SK-N-SH (cell line): ENCODE measurements around the gene XRCC3. TPM values are rescaled to one million over a fixed set of nuclear protein-coding genes. Genes with fewer than 3 reads are reported as not detected.

Experiments used
- CTCF ChIA-PET: fragments of 300-600, 350-600 bp; formaldehyde crosslinking; extraction: SDS; loops from one replicate; lab custom pipeline; 2021; lab: Yijun Ruan, JAX
- POLR2A ChIA-PET: fragments of 350-600 bp; sonication (Branson Sonifier 250); formaldehyde crosslinking; extraction: SDS; loops from one replicate; lab custom pipeline; 2020; ENCODE audit warnings: antibody characterized with exemption, inconsistent platforms; lab: Yijun Ruan, JAX
- DNase-seq: peaks from one replicate; pipeline ENCODE4 v3.0.0; 2012
- H2AFZ ChIP-seq: fragments of 200-600 bp; sonication (generic); 2 replicates; pipeline ENCODE4 v1.8.1; 2016; ENCODE audit warnings: antibody characterized with exemption, mild to moderate bottlenecking, low read depth
- H3F3A ChIP-seq: fragments of 200-600 bp; sonication (generic); replicated peaks from 2 replicates; pipeline ENCODE3; 2016; ENCODE audit warnings: antibody characterized with exemption, mild to moderate bottlenecking; ENCODE audit not compliant: insufficient read depth
- H3K27ac ChIP-seq, 2 experiments: fragments of 200-500 bp in 1 of 2; fragments of 200-600 bp in 1 of 2; sonication (Bioruptor generic) in 1 of 2; sonication (generic), shearing (Covaris generic) in 1 of 2; 2 replicates each; pipeline versions ENCODE4 v1.5.1 to v1.6.1; 2014 to 2016; ENCODE audit warnings: low read depth in 2 of 2, inconsistent platforms in 1 of 2, low read length in 1 of 2, mild to moderate bottlenecking in 1 of 2, mixed read lengths in 1 of 2
- H3K27me3 ChIP-seq: fragments of 200-600 bp; sonication (generic), shearing (Covaris generic); 2 replicates; pipeline ENCODE4 v1.6.1; 2016; ENCODE audit warnings: mixed run types; ENCODE audit not compliant: insufficient read depth
- H3K36me3 ChIP-seq, 2 experiments: fragments of 200-500 bp in 1 of 2; fragments of 200-600 bp in 1 of 2; sonication (Bioruptor generic) in 1 of 2; sonication (generic) in 1 of 2; replicated peaks in 1 of 2; 2 replicates each; pipeline versions ENCODE3 to v1.5.1; 2014 to 2016; ENCODE audit warnings: low read length in 1 of 2, mild to moderate bottlenecking in 1 of 2; ENCODE audit not compliant: insufficient read depth in 2 of 2, control insufficient read depth in 1 of 2
- H3K4me1 ChIP-seq, 2 experiments: fragments of 200-500 bp in 1 of 2; fragments of 200-600 bp in 1 of 2; sonication (Bioruptor generic) in 1 of 2; sonication (generic), shearing (Covaris generic) in 1 of 2; 2 replicates each; pipeline versions ENCODE4 v1.5.1 to v1.6.1; 2014 to 2016; ENCODE audit warnings: low read depth in 1 of 2, low read length in 1 of 2, mixed run types in 1 of 2; ENCODE audit not compliant: insufficient read depth in 2 of 2, control insufficient read depth in 1 of 2
- H3K4me2 ChIP-seq: fragments of 200-600 bp; sonication (generic), shearing (Covaris generic); 2 replicates; pipeline ENCODE4 v1.6.1; 2017; ENCODE audit warnings: mixed run types
- H3K4me3 ChIP-seq, 2 experiments: fragments of 200-500 bp in 1 of 2; fragments of 200-600 bp in 1 of 2; sonication (Bioruptor generic) in 1 of 2; sonication (generic), shearing (Covaris generic) in 1 of 2; 2 replicates each; pipeline versions ENCODE4 v1.5.1 to v1.8.1; 2014 to 2016; ENCODE audit warnings: low read depth in 2 of 2, inconsistent platforms in 1 of 2, low read length in 1 of 2, mild to moderate bottlenecking in 1 of 2, mixed read lengths in 1 of 2, moderate library complexity in 1 of 2
- H3K79me2 ChIP-seq: fragments of 200-600 bp; sonication (generic); 2 replicates; pipeline ENCODE4 v1.8.1; 2017; ENCODE audit warnings: mild to moderate bottlenecking; ENCODE audit not compliant: insufficient read depth
- H3K9ac ChIP-seq: fragments of 200-600 bp; sonication (generic); 2 replicates; pipeline ENCODE4 v1.6.1; 2017; ENCODE audit warnings: mixed run types
- H3K9me2 ChIP-seq: fragments of 200-600 bp; sonication (generic); 2 replicates; pipeline ENCODE4 v1.6.1; 2017; ENCODE audit warnings: mixed run types
- H3K9me3 ChIP-seq: fragments of 200-600 bp; sonication (generic); 2 replicates; pipeline ENCODE4 v1.6.1; 2017; ENCODE audit warnings: mixed run types, mild to moderate bottlenecking, moderate library complexity
- H4K20me1 ChIP-seq: fragments of 200-600 bp; sonication (generic); 2 replicates; pipeline ENCODE4 v1.6.1; 2017; ENCODE audit warnings: mild to moderate bottlenecking, mixed run types; ENCODE audit not compliant: insufficient read depth
- CHD2 ChIP-seq: fragments of 150-350 bp; IDR thresholded peaks from 2 replicates; pipeline ENCODE4 v1.6.1; 2018; ENCODE audit warnings: low read length; ENCODE audit not compliant: partially characterized antibody
- ELF1 ChIP-seq: IDR thresholded peaks from 2 replicates; pipeline ENCODE4 v1.4.0; 2012
- EP300 ChIP-seq, 2 experiments: IDR thresholded peaks; 2 replicates each; pipeline versions ENCODE4 v1.4.0 to v1.6.1; 2012; ENCODE audit warnings: borderline replicate concordance in 1 of 2, low read depth in 1 of 2, low read length in 1 of 2
- EZH2phosphoT487 ChIP-seq: fragments of 200-600 bp; sonication (generic); IDR thresholded peaks from 2 replicates; pipeline ENCODE4 v1.6.1; 2017; ENCODE audit warnings: low read depth, mixed run types, mild to moderate bottlenecking, antibody characterized with exemption, moderate library complexity, borderline replicate concordance
- FOSL2 ChIP-seq: IDR thresholded peaks from 2 replicates; pipeline ENCODE4 v1.4.0; 2012; ENCODE audit warnings: low read depth, mild to moderate bottlenecking, moderate library complexity, borderline replicate concordance
- FOXJ3 ChIP-seq: sonication (generic); formaldehyde crosslinking; IDR thresholded peaks from 2 replicates; pipeline ENCODE4 v1.5.1; 2020; ENCODE audit warnings: mild to moderate bottlenecking, missing genetic modification reagents
- GATA2 ChIP-seq: sonication (generic); formaldehyde crosslinking; IDR thresholded peaks from 2 replicates; pipeline ENCODE4 v1.5.0; 2020; ENCODE audit warnings: mild to moderate bottlenecking, missing genetic modification reagents
- IRF3 ChIP-seq: fragments of 150-350 bp; IDR thresholded peaks from 2 replicates; pipeline ENCODE4 v1.6.1; 2016; ENCODE audit warnings: mild to moderate bottlenecking, low read depth, low read length
- JUND ChIP-seq: IDR thresholded peaks from 2 replicates; pipeline ENCODE4 v1.4.0; 2012
- MAX ChIP-seq: IDR thresholded peaks from 2 replicates; pipeline ENCODE4 v1.4.0; 2012; ENCODE audit warnings: low read depth
- MEF2A ChIP-seq: IDR thresholded peaks from 2 replicates; pipeline ENCODE4 v1.4.0; 2012; ENCODE audit warnings: low read depth, borderline replicate concordance
- MXI1 ChIP-seq: IDR thresholded peaks from 2 replicates; pipeline ENCODE4 v1.6.1; 2012; ENCODE audit warnings: mild to moderate bottlenecking, low read depth, low read length, improper control_type of control experiment
- NFIC ChIP-seq: IDR thresholded peaks from 2 replicates; pipeline ENCODE4 v1.4.0; 2012; ENCODE audit warnings: borderline replicate concordance
- RAD21 ChIP-seq: IDR thresholded peaks from 2 replicates; pipeline ENCODE4 v1.6.1; 2012; ENCODE audit warnings: mild to moderate bottlenecking, low read length
- RCOR1 ChIP-seq: fragments of 150-350 bp; IDR thresholded peaks from 2 replicates; pipeline ENCODE4 v1.6.1; 2017; ENCODE audit warnings: antibody characterized with exemption, low read length
- RFX5 ChIP-seq: IDR thresholded peaks from 2 replicates; pipeline ENCODE4 v1.6.1; 2012; ENCODE audit warnings: mild to moderate bottlenecking, improper control_type of control experiment, low read length
- SIN3A ChIP-seq: IDR thresholded peaks from 2 replicates; pipeline ENCODE4 v1.6.1; 2012; ENCODE audit warnings: low read depth, mild to moderate bottlenecking, low read length, moderate library complexity, borderline replicate concordance
- TAF1 ChIP-seq: IDR thresholded peaks from 2 replicates; pipeline ENCODE4 v1.6.1; 2012; ENCODE audit warnings: low read depth, mild to moderate bottlenecking, low read length, moderate library complexity, borderline replicate concordance
- TCF12 ChIP-seq: IDR thresholded peaks from 2 replicates; pipeline ENCODE4 v1.4.0; 2012
- USF2 ChIP-seq: fragments of 150-350 bp; IDR thresholded peaks from 2 replicates; pipeline ENCODE4 v1.6.1; 2017; ENCODE audit warnings: antibody characterized with exemption, low read length, low read depth, borderline replicate concordance
- WGBS: methylation state at CpG from one replicate; pipeline ENCODE4 v1.1.6; 2017; ENCODE audit warnings: low lambda C conversion rate; 5-methylcytosine and 5-hydroxymethylcytosine counted together
- polyA plus RNA-seq, 3 experiments: library from polyadenylated mRNA; depleted of rRNA; stranded (reverse); fragments of >200 nt; gene quantifications; 2 replicates each; pipeline ENCODE4 v1.2.3, GENCODE V29; 2012
- TF ChIP-seq, protein P1 (sequence below): IDR thresholded peaks from 2 replicates; pipeline ENCODE4 v1.4.0; 2012; ENCODE audit warnings: low read depth, borderline replicate concordance

XRCC3 gene
- polyA plus RNA-seq, 1 of the 3 experiments (the other 2 are of a cell fraction): 11.7 TPM

DNA sequence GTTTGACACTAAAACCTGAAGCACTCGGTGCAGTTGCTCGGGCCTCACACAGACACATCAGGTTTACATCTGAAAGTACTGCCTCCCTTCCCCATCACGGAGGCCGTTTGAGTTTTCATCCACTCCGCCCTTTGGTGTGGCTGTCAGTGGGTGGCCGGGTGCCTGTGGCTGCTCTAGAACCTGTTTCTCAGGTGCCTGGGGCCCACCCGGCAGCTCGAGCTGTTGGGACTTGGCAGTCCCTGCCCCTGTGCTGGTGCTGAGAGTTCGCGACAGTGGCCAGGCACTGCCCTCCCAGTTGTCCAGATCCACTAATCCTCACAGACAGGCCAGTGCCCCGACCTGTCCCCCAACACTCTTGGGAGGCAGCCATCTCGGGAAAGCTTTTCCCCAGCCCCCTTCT lies 22.4 kb downstream of the XRCC3 start:
- Histone ChIP-seq H3K4me1 (peaks cover 0 to 33% of the 10 kb centered on the region in 2 experiments; a peak in 1 of 4 replicates), H4K20me1 (peaks cover 22% of the 10 kb centered on the region), H3K27ac (no peak overlapping the region), H3K36me3 (peaks cover 47 to 55% of the 10 kb centered on the region in 2 experiments), H3K27me3 (no peaks in the 10 kb centered on the region), H3K9me2 (no peaks in the 10 kb centered on the region), H3K4me3 (no peak overlapping the region), H3K79me2 (peaks cover 67% of the 10 kb centered on the region), H3F3A (peaks cover 20% of the 10 kb centered on the region), H3K9ac (no peak overlapping the region), H3K4me2 (no peak overlapping the region), H2AFZ (no peak overlapping the region), H3K9me3 (no peaks in the 10 kb centered on the region)
- ChIA-PET POLR2A (no interaction called here), CTCF (interaction anchor here (1.2 kb wide), 1 partner anchor 13 kb away, joined by 3 read pairs; no protein-coding TSS in a partner anchor)
- TF ChIP-seq, protein P1, sequence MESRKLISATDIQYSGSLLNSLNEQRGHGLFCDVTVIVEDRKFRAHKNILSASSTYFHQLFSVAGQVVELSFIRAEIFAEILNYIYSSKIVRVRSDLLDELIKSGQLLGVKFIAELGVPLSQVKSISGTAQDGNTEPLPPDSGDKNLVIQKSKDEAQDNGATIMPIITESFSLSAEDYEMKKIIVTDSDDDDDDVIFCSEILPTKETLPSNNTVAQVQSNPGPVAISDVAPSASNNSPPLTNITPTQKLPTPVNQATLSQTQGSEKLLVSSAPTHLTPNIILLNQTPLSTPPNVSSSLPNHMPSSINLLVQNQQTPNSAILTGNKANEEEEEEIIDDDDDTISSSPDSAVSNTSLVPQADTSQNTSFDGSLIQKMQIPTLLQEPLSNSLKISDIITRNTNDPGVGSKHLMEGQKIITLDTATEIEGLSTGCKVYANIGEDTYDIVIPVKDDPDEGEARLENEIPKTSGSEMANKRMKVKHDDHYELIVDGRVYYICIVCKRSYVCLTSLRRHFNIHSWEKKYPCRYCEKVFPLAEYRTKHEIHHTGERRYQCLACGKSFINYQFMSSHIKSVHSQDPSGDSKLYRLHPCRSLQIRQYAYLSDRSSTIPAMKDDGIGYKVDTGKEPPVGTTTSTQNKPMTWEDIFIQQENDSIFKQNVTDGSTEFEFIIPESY: no peak
- TF ChIP-seq CHD2 (no peak), RCOR1 (no peak), GATA2 (no peak), SIN3A (no peak)
- DNase-seq: no peak
- 93% methylated on average over 9 of the region's 12 CpGs for WGBS

GRCh38 chr14:103692159-103692558 lies 23.1 kb downstream of the XRCC3 start:
- POLR2A ChIA-PET: no interaction called here
- peaks cover 20% of the 10 kb centered on the region for H3F3A ChIP-seq
- H3K27me3 ChIP-seq: no peaks in the 10 kb centered on the region
- H3K79me2 ChIP-seq: peaks cover 69% of the 10 kb centered on the region
- H3K9ac ChIP-seq: no peak overlapping the region
- H3K27ac ChIP-seq: no peak overlapping the region
- peaks cover 0 to 27% of the 10 kb centered on the region in 2 experiments; a peak in 1 of 4 replicates for H3K4me1 ChIP-seq
- no peak overlapping the region for H3K4me3 ChIP-seq
- TF ChIP-seq MAX (no peak), TCF12 (no peak), IRF3 (no peak), USF2 (no peak), MEF2A (no peak), EZH2phosphoT487 (no peak), TAF1 (no peak), ELF1 (no peak), RCOR1 (no peak), FOSL2 (no peak), NFIC (no peak), MXI1 (no peak), RFX5 (no peak), EP300 (IDR thresholded peaks at IDR 0.05; ENCODE audit: borderline replicate concordance in 1 of 2, low read depth in 1 of 2, low read length in 1 of 2) (no peak), SIN3A (no peak), RAD21 (no peak), FOXJ3 (CRISPR knock-in tag) (no peak), JUND (no peak)
- TF ChIP-seq, protein P1: no peak
- TF ChIP-seq, all 33 proteins: peak for 0
- H4K20me1 ChIP-seq: peaks cover 22% of the 10 kb centered on the region
- no peak overlapping the region for H2AFZ ChIP-seq
- H3K4me2 ChIP-seq: no peak overlapping the region
- H3K36me3 ChIP-seq: peaks cover 48 to 55% of the 10 kb centered on the region in 2 experiments
- CTCF ChIA-PET: interaction anchor here (1.2 kb wide), 1 partner anchor 13 kb away, joined by 3 read pairs; no protein-coding TSS in a partner anchor
- no peak for DNase-seq
- no peaks in the 10 kb centered on the region for H3K9me2 ChIP-seq
- H3K9me3 ChIP-seq: no peaks in the 10 kb centered on the region
- 96% methylated on average over 9 of the region's 17 CpGs for WGBS
